GM23338 (cell line): ENCODE results near the gene NUDC.

ENCODE experiments used
- CTCF ChIP-seq, 2 experiments: fragments of 200-600 bp in 1 of 2; sonication (generic) in 1 of 2; conservative IDR thresholded peaks; 2 replicates each; pipeline versions ENCODE4 v1.5.1 to v1.6.1; 2016 to 2017; ENCODE audit warnings: antibody characterized with exemption in 2 of 2, low read depth in 2 of 2, mild to moderate bottlenecking in 2 of 2, moderate library complexity in 1 of 2
- POLR2AphosphoS5 ChIP-seq: IDR thresholded peaks from 2 replicates; pipeline ENCODE4 v1.6.1; 2016; ENCODE audit warnings: antibody characterized with exemption, low read depth

DNA sequence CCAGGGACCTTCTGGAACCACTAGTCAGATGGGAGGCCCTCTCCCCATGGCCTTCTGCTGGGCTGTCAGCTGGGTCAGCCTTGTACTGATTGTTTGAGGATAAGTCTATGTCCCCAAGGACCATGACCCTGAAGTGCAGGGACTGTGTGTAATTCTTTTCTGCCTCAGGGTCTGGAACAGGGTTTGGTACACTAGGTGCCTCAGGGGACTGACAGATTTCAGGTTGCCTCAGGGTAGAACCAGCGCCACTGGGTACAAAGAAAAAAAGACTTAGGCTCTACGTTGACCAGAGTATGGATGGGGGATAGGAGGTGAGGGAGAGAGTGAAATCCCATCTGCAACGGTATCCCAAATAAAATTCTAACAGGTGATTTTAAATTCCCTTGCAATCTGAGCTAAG lies 35.8 kb downstream of the NUDC start:
- TF ChIP-seq CTCF (conservative IDR thresholded peaks at IDR 0.05; ENCODE audit: low read depth in 2 of 2) (no peak), POLR2AphosphoS5 (no peak)
